CD4-positive, CD25-positive, alpha-beta regulatory T cell (primary cell): Measurements from ENCODE around the gene ZNF670. TPM values are rescaled to one million over a fixed set of nuclear protein-coding genes. Genes with fewer than 3 reads are reported as not detected.
"Not testable (repeated sequence)": the region's sequence is repeated elsewhere in the genome, so short reads cannot be mapped to it uniquely, and the experiment has no call there.

Source experiments
- ATAC-seq, 2 donors: fragments of 150-1000 bp; cut with Tn5 transposase; one replicate each; pipeline ENCODE4 v1.10.0; 2021; ENCODE audit warnings: low read depth in 2 of 2, moderate number of reproducible peaks in 2 of 2, moderate library complexity in 1 of 2
- DNase-seq, 3 donors: peaks; one replicate each; pipeline versions ENCODE4 v3.0.0 to v3.0.0-alpha.2; 2012 to 2022; ENCODE audit warnings: mixed read lengths in 1 of 3
- H3K27ac ChIP-seq: one replicate; pipeline ENCODE4 v1.7.0; 2013; ENCODE audit warnings: mild to moderate bottlenecking, low read length; ENCODE audit not compliant: insufficient read depth, poor library complexity, severe bottlenecking
- H3K27me3 ChIP-seq: one replicate; pipeline ENCODE4 v1.7.0; 2013; ENCODE audit warnings: low read length; ENCODE audit not compliant: control insufficient read depth, insufficient read depth
- H3K36me3 ChIP-seq: one replicate; pipeline ENCODE4 v1.7.0; 2013; ENCODE audit warnings: mild to moderate bottlenecking, low read length, moderate library complexity; ENCODE audit not compliant: control insufficient read depth, insufficient read depth
- H3K4me1 ChIP-seq: 2 replicates; pipeline ENCODE4 v1.7.0; 2013; ENCODE audit warnings: mild to moderate bottlenecking, low read length; ENCODE audit not compliant: insufficient read depth, control insufficient read depth, poor library complexity, severe bottlenecking
- H3K4me3 ChIP-seq: one replicate; pipeline ENCODE4 v1.7.0; 2013; ENCODE audit warnings: low read depth, mild to moderate bottlenecking, low read length, moderate library complexity
- H3K9me3 ChIP-seq, 2 experiments: 1 replicate in 1 of 2; 2 replicates in 1 of 2; pipeline ENCODE4 v1.7.0; 2013; ENCODE audit warnings: low read length in 2 of 2, mild to moderate bottlenecking in 1 of 2, moderate library complexity in 1 of 2; ENCODE audit not compliant: control insufficient read depth in 2 of 2
- H3K27ac Mint-ChIP-seq, 3 donors: one replicate each; pipeline ENCODE4 v1.8.0; 2020 to 2022; ENCODE audit warnings: mild to moderate bottlenecking in 3 of 3, mixed read lengths in 3 of 3, moderate library complexity in 2 of 3
- H3K27me3 Mint-ChIP-seq: one replicate; pipeline ENCODE4 v1.8.0; 2022; ENCODE audit warnings: mild to moderate bottlenecking, mixed read lengths
- H3K36me3 Mint-ChIP-seq: one replicate; pipeline ENCODE4 v1.8.0; 2020; ENCODE audit warnings: mixed read lengths
- H3K4me1 Mint-ChIP-seq, 4 donors: one replicate each; pipeline ENCODE4 v1.8.0; 2020 to 2022; ENCODE audit warnings: mixed read lengths in 4 of 4, mild to moderate bottlenecking in 1 of 4
- H3K4me3 Mint-ChIP-seq, 4 donors: one replicate each; pipeline ENCODE4 v1.8.0; 2020 to 2022; ENCODE audit warnings: mild to moderate bottlenecking in 4 of 4, mixed read lengths in 4 of 4, moderate library complexity in 3 of 4
- H3K9me3 Mint-ChIP-seq, 7 donors: one replicate each; pipeline ENCODE4 v1.8.0; 2020 to 2022; ENCODE audit warnings: mixed read lengths in 7 of 7, mild to moderate bottlenecking in 3 of 7, moderate library complexity in 2 of 7
- polyA plus RNA-seq, 4 donors: library from polyadenylated mRNA; unstranded; fragments of 300-500 nt; fragmentation: Illumina TruSeq; gene quantifications; one replicate each; pipeline ENCODE4 v1.2.3, GENCODE V29; 2021
- total RNA-seq: library from RNA; stranded (reverse); gene quantifications from one replicate; pipeline ENCODE4 v1.2.3, GENCODE V29; 2022

The ZNF670 gene
- total RNA-seq (0.37 TPM), polyA plus RNA-seq (1 to 10 TPM in 1 of 4 donors, under 1 TPM in 3; 0.54 to 1.4 (median 0.80) TPM)

DNA sequence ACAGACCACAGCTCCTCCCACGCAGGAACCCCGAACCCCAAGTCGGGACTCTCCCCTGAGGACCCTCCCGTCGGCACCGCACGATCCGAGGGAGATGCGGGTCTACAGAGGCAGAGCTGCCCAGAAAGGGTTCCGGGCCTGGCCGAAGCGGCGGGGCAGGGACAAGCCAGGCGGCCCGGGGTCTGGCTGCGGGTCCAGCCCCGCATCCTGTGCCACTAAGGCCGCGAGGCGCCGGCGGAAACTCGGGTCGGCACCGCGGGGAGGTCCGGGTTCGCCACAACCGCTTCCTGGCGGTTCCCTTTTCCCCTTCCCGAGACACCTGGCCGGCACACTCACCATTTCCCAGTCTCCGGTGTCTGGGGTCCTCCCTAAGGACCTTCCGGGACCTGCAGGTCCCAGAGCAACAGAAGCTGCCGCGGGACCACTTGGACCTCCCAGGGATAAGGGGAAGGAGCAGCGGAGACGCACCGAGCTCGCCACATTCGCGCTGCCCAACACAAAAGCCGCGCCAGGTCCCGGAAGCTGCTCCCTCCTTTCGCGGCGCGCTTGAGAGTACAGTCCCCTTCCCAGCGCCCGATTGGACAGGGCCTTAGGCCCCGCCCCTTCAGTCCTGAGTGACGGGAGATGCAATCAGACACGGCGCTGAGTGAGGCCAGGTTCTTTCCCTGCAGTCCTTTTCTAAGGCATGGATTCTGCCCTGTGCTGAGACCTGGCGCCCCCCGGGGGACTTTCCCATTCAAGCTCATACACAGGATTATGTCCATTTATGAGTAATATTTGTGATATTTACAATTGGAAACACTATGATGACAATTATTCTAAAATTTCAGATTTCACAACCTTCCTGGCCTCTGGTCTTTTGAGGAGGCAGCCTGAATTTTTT lies at the start of gene ZNF670:
Gene ZNF670, minus strand, starts transcription at position 554 of the 883 bp plus-strand sequence. Its CDS starts 215 bp downstream, at position 339.
- no peaks in the 10 kb centered on the region for H3K27me3 ChIP-seq
- Mint-ChIP-seq H3K27me3 (peaks cover 10% of the 10 kb centered on the region), H3K4me1 (peaks cover 11 to 39% (median 24%) of the 10 kb centered on the region in 4 donors), H3K4me3 (peak within 1 kb of the TSS; percentile 90 to 93 (median 92)), H3K27ac (peak within 1 kb of the TSS; percentile 85 to 89 (median 89)), H3K36me3 (peaks cover 11% of the 10 kb centered on the region), H3K9me3 (peaks cover 0 to 11% (median 4%) of the 10 kb centered on the region in 7 donors)
- ATAC-seq: peak; percentile 91 to 95
- peak within 1 kb of the TSS; percentile 89 for H3K4me3 ChIP-seq
- DNase-seq: peak; percentile 66 to 90 (median 66)
- peak within 1 kb of the TSS; percentile 41 for H3K27ac ChIP-seq
- no peaks in the 10 kb centered on the region for H3K9me3 ChIP-seq
- peaks cover 24% of the 10 kb centered on the region for H3K4me1 ChIP-seq
- H3K36me3 ChIP-seq: no peaks in the 10 kb centered on the region

DNA sequence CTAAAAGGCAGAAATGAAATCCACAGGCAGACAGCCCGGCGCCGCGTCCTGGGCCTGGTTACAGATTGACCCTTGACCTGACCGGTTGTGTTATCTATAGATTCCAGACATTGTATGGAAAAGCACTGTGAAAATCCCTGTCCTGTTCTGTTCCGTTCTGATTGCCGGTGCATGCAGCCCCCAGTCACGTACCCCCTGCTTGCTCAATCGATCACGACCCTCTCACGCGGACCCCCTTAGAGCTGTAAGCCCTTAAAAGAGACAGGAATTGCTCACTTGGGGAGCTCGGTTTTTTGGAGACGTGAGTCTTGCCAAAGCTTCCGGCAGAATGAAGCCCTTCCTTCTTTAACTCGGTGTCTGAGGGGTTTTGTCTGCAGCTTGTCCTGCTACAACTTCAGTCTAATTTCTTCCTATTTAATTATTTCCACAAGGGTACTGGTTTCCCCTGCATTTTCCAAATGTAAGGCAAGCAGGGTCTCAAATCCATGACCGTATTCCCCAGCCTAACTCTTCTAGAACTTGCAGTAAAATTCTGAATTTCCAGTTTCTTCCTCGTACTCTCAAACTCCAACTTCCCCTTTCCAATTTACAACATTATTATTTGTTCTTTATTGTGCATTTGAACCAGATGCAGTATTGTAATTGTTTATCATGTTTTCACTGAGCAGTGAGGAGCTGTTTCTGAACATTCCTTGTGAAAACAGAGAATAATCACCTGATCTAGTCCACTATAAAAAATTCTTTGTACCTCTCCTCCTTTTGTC lies 49.1 kb upstream of the ZNF670 start:
- Histone ChIP-seq H3K4me3 (peak overlapping the region; percentile 41), H3K9me3 (peaks cover 17 to 31% of the 10 kb centered on the region in 2 experiments)
- DNase-seq, H3K4me1 Mint-ChIP-seq, ATAC-seq, H3K36me3 ChIP-seq, H3K4me1 ChIP-seq, H3K27me3 Mint-ChIP-seq, H3K27ac ChIP-seq, H3K27me3 ChIP-seq: not testable (repeated sequence)
- Mint-ChIP-seq H3K27ac (peak overlapping the region; percentile 47 to 93 (median 87)), H3K9me3 (peaks cover 0 to 21% (median 6%) of the 10 kb centered on the region in 7 donors), H3K36me3 (peaks cover 19% of the 10 kb centered on the region), H3K4me3 (peak overlapping the region; percentile 88 to 93 (median 92))

DNA sequence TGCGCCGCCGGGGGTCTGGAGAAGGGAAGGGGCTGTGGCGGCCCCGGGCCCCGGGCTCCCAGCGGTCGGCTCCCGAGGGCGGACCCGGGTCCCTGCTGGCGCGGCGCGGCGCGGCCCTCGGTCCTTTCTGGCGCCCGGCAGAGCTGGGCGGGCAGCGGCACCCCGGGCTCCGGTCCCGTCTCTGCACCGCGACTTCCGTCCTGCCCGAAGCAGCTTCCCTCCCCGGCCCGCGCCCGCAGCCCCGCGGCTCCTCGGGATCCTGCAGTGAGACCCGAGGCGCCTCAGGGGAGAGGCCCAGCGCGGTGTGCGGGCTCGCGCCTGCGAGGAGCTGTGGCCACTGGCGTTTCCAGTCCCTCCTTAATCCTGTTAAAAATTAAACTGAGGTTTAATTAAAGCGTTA lies 48.0 kb upstream of the ZNF670 start:
- not testable (repeated sequence) for H3K4me1 ChIP-seq, H3K4me3 Mint-ChIP-seq, H3K27me3 Mint-ChIP-seq, H3K27me3 ChIP-seq, DNase-seq, H3K36me3 ChIP-seq, H3K27ac ChIP-seq, H3K4me1 Mint-ChIP-seq, H3K4me3 ChIP-seq, H3K27ac Mint-ChIP-seq
- Mint-ChIP-seq H3K36me3 (peaks cover 11% of the 10 kb centered on the region), H3K9me3 (peaks cover 0 to 13% (median 3%) of the 10 kb centered on the region in 7 donors)
- peak; percentile 47 to 57 for ATAC-seq
- H3K9me3 ChIP-seq: peaks cover 11 to 20% of the 10 kb centered on the region in 2 experiments

DNA sequence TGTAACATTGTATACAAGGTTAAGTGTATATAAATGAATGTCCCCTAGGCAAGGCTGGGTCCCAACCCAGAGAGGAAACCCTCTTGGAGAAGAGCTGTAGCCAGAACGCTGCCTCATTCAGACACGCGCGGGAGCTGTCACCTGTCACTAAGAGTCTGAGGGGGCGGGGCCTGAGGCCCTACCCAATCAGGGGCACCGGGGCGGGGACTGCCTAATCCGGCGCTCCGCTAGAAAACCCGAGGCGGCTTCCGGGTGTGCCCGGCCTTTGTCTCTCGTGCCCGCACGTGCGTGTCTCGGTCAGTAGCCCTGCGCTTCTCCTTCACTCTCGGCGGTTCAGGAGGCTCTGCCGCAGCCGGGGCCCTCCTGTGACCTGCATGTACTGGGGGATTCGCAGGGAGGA lies 47.6 kb upstream of the ZNF670 start:
- not testable (repeated sequence) for DNase-seq, H3K27ac Mint-ChIP-seq, H3K4me1 Mint-ChIP-seq, H3K36me3 ChIP-seq, H3K27ac ChIP-seq, H3K4me3 Mint-ChIP-seq, H3K4me1 ChIP-seq, H3K4me3 ChIP-seq, H3K27me3 ChIP-seq, H3K27me3 Mint-ChIP-seq
- peak; percentile 100 for ATAC-seq
- Mint-ChIP-seq H3K9me3 (peaks cover 0 to 13% (median 3%) of the 10 kb centered on the region in 7 donors), H3K36me3 (peaks cover 11% of the 10 kb centered on the region)
- H3K9me3 ChIP-seq: peaks cover 8 to 16% of the 10 kb centered on the region in 2 experiments

DNA sequence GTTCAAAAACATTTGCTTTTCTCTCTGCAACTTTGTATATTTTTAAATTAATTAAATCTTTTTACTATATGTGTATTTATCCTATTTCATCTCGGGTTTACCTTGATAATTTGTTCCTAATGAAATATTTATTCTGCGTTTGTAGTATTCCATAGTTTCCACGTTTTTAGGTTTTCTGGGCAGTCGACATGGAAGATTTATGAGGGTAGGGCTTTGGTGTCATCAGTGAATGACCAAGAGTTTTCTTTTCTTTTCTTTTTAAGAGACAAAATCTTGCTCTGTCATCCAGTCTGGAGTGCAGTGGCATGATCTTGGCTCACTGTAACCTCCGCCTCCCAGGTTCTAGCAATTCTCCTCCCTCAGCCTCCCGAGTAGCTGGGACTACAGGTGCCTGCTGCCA lies 42.8 kb upstream of the ZNF670 start:
- H3K27ac Mint-ChIP-seq: no peak overlapping the region
- no peaks in the 10 kb centered on the region for H3K36me3 Mint-ChIP-seq
- H3K4me3 Mint-ChIP-seq: no peak overlapping the region
- Histone ChIP-seq H3K27me3 (no peaks in the 10 kb centered on the region), H3K27ac (no peak overlapping the region), H3K4me3 (no peak overlapping the region), H3K4me1 (no peaks in the 10 kb centered on the region), H3K36me3 (no peaks in the 10 kb centered on the region), H3K9me3 (peaks cover 0 to 3% of the 10 kb centered on the region in 2 experiments)
- H3K4me1 Mint-ChIP-seq: no peaks in the 10 kb centered on the region
- peaks cover 0 to 5% (median 1%) of the 10 kb centered on the region in 7 donors for H3K9me3 Mint-ChIP-seq
- DNase-seq: no peak
- ATAC-seq: no peak
- H3K27me3 Mint-ChIP-seq: no peaks in the 10 kb centered on the region

DNA sequence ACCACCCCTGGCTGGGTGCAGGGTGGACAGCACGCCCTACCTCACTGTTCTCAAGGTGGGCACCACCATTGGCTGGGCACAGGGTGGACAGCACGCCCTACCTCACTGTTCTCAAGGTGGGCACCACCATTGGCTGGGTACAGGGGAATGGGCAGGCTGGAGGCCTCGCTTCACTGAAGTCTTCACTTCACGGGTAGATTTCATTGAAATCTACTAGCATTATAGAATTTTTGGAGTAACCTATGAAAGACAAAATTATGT lies 41.7 kb upstream of the ZNF670 start:
- not testable (repeated sequence) for H3K9me3 ChIP-seq, H3K9me3 Mint-ChIP-seq, H3K36me3 Mint-ChIP-seq, H3K27me3 ChIP-seq, DNase-seq, H3K27ac ChIP-seq, H3K4me1 Mint-ChIP-seq, H3K36me3 ChIP-seq, H3K4me3 Mint-ChIP-seq, H3K4me1 ChIP-seq, H3K4me3 ChIP-seq, H3K27ac Mint-ChIP-seq, ATAC-seq, H3K27me3 Mint-ChIP-seq

DNA sequence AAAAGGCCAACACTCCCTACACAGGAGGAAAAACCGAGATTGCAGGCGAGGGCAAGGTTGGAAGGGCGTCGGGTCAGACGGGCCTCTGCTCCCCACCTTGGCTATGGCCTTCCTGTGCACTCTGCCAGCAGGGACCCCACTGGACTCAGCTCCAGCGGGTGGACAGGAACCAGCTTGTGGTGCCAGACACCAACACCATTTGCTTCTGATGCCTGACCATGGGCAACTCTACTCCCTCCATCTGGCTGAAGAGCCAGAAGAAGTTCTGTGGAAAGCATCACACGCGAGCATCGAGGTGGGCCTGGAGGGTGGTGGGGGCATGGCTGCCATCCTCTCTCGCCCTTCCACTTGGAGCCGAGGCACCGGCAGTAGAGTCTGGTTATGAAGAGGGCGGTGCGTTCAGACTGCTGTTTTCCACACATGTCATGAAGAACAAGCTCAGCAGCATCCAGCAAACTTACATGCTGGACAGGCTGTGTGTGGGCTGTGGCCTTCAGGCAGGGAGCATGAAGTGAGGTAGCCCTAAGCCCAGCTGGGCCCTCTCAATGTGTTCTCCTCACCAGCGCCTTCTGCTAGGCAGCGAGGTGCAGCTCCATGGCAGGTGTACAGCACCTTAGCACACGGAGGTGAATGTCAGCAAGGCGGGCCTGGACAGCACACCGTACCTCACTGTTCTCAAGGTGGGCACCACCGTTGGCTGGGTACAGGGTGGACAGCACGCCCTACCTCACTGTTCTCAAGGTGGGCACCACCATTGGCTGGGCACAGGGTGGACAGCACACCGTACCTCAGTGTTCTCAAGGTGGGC lies 41.2 kb upstream of the ZNF670 start:
- H3K36me3 Mint-ChIP-seq: no peaks in the 10 kb centered on the region
- no peaks in the 10 kb centered on the region for H3K27me3 Mint-ChIP-seq
- H3K4me1 ChIP-seq: no peaks in the 10 kb centered on the region
- no peak for DNase-seq
- no peak for ATAC-seq
- peaks cover 0 to 5% (median 0%) of the 10 kb centered on the region in 7 donors for H3K9me3 Mint-ChIP-seq
- H3K4me1 Mint-ChIP-seq: peaks cover 0 to 5% (median 1%) of the 10 kb centered on the region in 4 donors
- no peak overlapping the region for H3K4me3 ChIP-seq
- H3K4me3 Mint-ChIP-seq: no peak overlapping the region
- no peaks in the 10 kb centered on the region for H3K27me3 ChIP-seq
- H3K36me3 ChIP-seq: no peaks in the 10 kb centered on the region
- no peak overlapping the region for H3K27ac Mint-ChIP-seq
- no peak overlapping the region for H3K27ac ChIP-seq
- H3K9me3 ChIP-seq: peaks cover 0 to under 1% of the 10 kb centered on the region in 2 experiments
